HG03571 (cell line): ENCODE results near the gene TTC28.

Experiments
- ATAC-seq: cut with Tn5 transposase; IDR thresholded peaks from one replicate; pipeline ENCODE4 v1.9.1; 2021; ENCODE audit not compliant: unreplicated experiment

Gene TTC28

DNA sequence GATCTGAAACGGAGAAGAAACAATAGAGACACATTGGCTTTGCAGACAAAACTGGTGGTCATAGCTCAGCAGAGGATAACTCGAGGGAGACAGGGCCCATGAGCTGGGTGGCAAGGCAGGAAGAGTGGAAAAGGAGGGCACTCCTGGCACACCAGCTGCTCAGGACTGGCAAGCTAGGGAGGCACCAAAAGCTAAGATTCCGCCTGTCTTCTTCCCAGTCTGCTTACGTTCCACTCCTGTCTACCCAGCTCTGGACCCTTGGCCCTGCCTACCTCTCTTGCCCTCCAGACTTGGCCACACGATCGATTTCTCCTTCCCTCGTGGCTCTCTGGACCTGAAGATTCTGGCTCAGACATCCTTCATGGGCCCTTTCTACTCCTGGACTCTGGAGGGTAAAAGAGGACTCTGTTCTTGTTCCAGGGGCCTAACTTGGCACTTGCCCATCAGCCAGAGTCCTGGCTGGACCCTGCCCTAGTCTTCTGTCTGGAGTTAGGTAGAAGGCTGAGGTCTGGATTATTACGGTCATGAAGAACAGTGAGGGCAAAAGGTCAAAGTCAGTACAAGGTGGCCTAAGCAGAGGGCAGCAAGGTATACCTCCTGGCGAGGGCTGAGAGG lies 645.4 kb downstream of the TTC28 start:
- no peak for ATAC-seq

DNA sequence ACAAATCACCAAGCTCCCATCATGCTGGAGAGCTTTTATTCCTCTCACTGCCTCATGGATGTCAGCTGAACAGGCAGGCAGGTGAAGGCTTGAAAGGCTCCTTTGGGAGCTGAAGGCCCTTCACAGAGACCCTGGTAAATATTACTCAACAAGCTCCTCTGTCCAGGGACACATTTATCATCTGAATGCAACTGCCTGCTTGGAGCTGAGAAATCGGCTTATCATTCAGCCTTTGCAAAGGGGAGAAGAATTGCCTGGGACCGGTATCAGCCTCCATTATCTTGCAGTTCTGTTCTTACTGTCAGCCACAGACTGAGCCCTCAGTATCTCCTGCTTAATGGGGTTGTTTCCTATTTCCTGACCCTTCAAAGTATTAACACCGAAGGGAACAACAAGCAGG lies 646.8 kb downstream of the TTC28 start:
- ATAC-seq = no peak

DNA sequence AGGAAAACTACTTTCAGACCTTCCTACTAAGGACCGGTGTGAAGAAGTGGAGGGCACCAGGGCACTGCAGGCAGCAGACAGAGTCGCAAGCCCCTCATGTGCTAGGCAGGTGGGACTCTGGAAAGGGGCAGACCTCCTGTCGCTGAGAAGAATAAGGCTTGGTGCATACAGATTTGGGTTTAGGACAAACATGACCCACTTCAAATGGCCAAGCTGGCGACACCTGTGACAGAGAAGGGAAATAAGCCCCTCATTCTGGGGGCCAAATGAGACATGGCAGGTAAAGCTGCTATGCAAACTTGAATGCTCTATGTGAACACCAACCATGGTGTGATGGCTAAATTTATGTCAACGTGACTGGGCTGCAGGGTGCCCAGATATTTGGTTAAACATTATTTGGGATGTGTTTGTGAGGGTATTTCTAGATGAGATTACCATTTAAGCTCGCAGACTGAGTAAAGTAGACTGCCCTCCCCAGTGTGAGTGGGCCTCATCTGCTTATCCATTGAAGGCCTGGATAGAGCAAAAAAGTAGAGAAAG lies 648.2 kb downstream of the TTC28 start:
- ATAC-seq = no peak

- no peak for ATAC-seq
Observed at GRCh38 chr22:28030473-28030872, 649.2 kb downstream of the TTC28 start.

GRCh38 chr22:28029956-28030355 lies 649.7 kb downstream of the TTC28 start:
- no peak for ATAC-seq

- no peak for ATAC-seq
Observed at GRCh38 chr22:28029201-28029948, 650.3 kb downstream of the TTC28 start.

DNA sequence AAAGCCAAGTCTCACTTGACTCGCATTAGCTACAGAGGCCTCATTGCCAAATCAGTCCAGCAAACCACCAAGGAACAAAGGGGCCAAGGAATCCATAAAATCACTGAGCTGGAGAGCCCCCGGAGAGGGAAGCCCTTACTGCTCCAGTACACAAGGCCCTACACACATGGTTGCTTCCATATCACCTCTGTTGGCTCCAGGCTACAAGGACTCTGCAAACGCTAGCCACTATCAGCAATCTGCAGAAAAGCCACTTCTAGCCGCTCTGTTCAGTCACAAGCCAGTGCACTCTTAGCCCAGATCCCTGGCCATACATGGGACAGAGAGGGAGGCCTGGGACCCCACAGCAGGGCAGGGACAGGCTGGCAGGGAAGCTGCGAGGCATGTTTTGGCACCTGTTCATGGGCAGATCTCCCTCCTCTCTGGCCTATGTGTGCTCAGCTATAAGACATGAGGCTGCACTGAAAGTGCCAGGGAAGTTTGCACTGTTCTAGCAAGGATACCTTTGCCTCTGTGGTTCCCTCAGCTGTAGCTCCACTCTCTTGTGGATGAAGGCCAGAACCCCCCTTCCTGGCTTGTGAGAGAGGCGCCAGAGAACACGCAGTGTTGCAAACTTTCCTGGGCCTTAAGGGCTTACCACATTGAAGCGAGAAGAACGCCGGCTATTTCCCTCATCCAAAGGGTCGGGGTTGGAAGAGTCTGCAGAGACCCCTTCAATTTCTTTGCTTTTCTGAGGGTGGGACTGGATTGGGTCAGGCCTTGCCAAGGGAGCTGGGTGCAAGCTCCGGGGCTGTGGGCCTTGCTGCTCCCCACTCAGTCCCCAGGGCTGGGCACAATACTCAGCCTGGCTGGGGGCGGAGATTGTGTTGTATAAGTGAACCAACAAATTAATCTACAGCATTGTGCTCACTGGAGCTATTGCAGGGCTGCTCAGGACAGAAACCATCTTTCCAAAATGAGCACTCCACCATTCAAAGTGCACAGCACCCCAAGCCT lies 651.9 kb downstream of the TTC28 start:
- ATAC-seq = no peak

- ATAC-seq = no peak
Observed at GRCh38 chr22:28025866-28026575, 653.6 kb downstream of the TTC28 start.

DNA sequence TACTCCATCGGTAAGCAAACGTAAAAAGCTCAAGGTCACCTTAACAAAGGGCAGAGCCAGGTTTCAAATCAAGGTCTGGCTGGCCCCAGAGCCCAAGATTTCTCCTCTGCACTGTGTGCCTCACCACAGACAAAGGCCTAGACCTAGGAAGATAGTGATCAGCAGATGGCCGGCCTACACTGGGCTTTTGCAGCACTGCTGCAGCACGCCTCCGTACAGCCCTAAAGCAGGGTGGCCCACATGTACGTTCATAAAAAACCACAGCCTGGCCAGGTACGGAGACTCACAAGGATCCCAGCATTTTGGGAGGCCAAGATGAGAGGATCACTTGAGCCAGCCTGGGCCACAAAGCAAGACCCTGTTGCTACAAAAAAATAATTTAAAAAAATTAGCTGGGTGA lies 654.3 kb downstream of the TTC28 start:
- ATAC-seq = no peak

- ATAC-seq = no peak
Observed at GRCh38 chr22:28024422-28024888, 655.2 kb downstream of the TTC28 start.

DNA sequence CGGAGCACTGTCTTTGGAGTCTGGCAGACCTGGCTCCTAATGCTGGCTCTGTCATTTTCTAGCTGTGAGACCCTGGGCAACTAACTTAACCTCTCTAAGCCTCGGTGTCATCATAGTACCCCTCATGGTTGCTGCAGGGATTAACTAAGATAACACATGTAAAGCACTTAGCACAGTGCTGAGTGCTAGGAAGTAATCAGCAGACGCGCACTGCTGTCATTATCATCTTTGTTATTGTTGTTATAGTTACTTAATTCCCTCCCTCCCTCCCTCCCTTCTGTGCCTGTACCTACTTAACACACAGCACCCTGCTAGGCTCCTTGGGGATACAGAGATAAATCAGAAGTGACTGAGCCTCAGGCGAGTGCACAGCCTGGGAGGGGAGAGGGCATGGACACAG lies 655.9 kb downstream of the TTC28 start:
- no peak for ATAC-seq

DNA sequence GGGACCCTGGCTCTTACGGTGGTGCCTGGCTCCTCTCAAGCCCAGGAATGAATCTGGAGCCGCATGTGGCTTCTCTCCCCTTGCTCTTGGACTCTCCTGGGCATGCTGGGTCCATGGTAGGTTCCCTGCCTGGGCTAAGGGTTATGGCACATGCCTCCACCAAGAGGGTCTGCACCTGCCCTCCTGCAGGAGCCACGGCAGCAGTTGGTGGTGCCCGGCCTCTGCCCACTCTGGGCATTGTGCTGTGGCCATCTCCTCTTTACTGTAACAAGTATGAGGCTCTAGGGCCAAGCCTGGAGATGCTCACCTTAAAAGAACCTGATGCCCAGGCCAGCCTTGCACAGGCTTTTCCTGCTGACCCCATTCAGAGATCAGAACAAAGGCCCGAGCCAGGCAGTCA lies 656.6 kb downstream of the TTC28 start:
- no peak for ATAC-seq

DNA sequence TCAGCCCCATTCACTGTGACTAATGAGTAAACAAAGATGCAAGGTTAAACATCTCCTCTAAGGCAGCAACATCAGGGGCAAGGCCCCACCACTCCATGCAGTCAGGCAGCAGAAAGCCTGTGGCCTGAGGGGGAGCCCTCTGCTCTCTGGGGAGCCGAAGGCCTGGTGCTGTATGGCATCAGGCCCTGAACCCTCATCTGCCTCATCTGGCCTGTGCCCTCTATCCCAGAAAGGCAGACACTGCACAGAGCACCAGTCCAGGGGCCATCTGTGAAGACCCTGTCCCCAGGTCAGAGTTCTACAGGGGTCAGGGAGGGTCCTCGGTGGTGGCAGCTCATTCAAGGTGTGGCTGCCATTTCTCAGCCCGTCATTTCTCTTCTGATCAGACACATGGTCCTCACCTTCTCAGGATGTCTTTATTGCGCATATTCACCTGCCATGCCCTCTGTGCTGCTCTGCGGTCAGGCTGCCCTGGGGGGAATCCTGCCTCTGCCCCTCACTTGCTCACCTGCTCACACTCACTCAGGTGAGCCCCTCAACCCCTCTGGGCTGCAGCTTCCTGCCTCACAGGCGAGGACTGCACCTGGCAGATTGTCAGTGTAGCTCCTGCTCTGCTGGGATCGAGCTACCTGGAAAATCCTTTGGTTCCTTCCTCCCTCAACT lies 657.5 kb downstream of the TTC28 start:
- no peak for ATAC-seq

- no peak for ATAC-seq
Observed at GRCh38 chr22:28021116-28021997, 658.3 kb downstream of the TTC28 start.

DNA sequence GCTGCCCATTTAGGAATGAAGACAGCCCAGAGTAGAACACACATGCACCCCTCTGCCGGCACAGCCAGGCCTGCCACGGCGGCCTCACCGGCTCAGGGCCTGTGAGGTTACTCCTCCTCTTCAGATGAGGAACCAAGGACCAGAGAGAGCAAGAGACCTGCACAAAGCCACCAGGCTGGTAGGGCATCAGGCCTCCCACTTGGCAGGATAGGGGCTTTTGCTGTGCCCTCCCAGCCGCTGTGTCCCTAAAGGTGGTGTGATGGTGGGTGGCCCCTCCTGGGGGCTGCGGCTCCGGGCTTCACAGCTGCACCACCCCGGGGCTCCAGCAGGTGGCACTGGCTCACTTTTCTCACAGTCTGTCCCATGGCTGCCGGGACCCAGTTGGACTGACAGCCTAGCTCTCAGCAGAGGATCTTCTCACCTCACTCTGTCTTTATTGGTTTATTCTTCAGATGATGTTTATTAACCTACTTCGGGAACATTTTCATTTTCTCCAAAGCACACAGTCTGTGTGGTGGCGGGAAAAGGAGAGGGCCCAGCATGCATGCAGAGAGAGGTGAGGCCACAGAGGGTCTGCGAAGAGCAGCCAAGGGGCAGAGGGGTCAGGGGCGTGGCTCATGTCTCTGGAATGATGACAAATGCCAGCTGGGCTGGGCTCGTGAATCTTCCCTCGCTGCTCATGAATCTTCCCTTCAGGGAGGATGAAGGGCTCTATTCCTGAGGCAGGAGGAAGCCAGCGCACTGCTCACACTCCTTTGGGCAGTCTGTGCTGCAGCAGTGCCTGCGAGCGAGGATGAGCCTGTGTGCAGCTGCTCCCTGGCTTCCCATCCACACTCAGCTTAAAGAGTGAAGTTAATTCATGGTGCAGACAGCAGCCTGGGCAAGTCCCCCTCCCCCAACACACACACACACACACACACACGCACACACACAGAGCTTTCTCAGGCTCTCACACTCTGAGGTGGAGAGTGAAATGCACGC lies 659.5 kb downstream of the TTC28 start:
- no peak for ATAC-seq

GRCh38 chr22:28019360-28019759 lies 660.3 kb downstream of the TTC28 start:
- ATAC-seq = no peak

GRCh38 chr22:28018461-28018927 lies 661.1 kb downstream of the TTC28 start:
- ATAC-seq = no peak

- ATAC-seq = no peak
Observed at GRCh38 chr22:28017859-28018258, 661.8 kb downstream of the TTC28 start.
